HG03280 (cell line): ENCODE measurements around the gene CHERP.
A peak's percentile ranks its signal among the peaks of the same experiment; 100 is the strongest.
"Not testable (repeated sequence)": the region's sequence is repeated elsewhere in the genome, so short reads cannot be mapped to it uniquely, and the experiment has no call there.

Experiments used
- ATAC-seq: cut with Tn5 transposase; IDR thresholded peaks from one replicate; pipeline ENCODE4 v1.9.1; 2021; ENCODE audit warnings: mild to moderate bottlenecking, moderate library complexity; ENCODE audit not compliant: unreplicated experiment

CHERP gene

DNA sequence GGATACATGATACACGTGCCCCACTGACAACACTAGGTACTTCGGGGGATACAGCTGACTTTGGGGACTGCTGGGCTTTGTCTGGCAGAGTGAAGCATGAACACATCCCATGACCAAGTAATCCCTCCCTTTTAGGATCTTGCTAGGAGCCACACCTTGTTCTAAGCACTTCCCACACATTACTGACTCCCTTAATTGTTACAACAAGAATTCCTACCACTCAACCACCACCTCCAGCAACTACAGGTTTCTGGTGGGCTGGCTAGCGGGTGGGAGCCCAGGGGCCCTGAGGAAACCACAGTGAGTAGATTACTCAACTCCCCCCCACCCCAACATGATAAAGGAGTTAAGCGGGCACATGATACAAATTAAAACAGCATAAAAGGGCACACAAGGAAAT, 37.1 kb upstream of the CHERP start:
- no peak for ATAC-seq

DNA sequence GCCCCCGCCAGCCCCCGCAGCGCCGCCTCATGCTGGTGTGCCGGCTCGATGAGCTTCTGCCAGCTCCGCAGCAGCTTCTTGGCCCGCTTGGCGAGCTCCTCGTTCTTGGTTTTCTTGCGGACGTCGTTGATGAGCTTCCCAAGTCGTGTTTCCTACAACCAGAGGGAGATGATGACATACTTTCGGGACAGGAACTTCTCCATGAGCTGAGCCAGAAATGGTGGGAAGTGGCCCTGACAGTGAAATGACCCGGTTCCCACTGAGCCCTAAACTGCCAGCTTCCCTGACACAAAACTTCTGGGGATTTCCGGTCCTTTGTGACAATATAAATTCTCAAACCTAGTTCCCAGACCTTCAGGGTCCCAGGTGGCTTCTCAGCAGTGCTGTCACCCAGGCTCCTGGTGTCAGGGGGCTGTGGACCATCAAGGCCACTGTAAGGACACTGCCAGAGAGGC, 35.3 kb upstream of the CHERP start:
- no peak for ATAC-seq

DNA sequence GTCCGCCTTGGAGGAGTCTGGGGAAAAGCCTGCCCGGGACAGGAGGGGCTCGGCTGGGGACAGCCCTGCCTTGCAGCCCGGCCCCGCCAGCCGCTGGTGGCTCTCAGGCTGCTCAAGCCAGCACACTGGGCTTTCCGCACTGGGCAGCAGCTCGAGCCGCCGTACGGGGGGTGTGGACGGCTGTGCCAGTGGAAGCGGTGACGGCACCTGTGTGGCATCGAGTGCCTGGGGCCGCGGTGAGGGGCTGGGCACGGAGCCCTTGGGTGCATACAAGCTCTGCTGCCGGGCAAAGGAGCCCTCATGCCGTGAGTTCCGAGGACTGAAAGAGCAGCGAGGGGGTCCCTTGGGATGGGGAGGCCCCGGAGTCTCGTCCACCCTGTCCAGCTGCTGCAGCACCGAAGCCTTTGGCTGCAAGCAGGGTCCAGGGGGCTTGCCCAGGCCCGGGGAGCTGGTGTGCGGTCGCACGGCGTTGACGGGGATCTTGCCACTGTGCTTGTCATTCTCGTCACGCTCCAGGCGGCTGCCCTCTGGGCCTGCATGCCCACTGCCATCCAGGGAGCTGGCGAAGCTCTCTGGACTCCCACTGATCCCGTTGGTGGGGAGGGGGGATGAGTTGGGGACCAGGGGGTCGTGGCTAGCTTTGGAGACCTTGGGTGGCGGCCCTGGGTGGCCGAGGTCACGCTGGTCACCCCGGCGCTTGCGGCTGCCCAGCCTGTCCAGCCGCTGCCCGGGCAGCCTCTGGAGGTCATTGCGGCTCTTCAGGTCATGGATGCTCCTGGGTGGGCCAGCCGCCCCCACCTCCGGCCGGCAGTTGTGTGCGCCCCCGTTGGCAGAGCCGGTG, 34.7 kb upstream of the CHERP start:
- no peak for ATAC-seq

DNA sequence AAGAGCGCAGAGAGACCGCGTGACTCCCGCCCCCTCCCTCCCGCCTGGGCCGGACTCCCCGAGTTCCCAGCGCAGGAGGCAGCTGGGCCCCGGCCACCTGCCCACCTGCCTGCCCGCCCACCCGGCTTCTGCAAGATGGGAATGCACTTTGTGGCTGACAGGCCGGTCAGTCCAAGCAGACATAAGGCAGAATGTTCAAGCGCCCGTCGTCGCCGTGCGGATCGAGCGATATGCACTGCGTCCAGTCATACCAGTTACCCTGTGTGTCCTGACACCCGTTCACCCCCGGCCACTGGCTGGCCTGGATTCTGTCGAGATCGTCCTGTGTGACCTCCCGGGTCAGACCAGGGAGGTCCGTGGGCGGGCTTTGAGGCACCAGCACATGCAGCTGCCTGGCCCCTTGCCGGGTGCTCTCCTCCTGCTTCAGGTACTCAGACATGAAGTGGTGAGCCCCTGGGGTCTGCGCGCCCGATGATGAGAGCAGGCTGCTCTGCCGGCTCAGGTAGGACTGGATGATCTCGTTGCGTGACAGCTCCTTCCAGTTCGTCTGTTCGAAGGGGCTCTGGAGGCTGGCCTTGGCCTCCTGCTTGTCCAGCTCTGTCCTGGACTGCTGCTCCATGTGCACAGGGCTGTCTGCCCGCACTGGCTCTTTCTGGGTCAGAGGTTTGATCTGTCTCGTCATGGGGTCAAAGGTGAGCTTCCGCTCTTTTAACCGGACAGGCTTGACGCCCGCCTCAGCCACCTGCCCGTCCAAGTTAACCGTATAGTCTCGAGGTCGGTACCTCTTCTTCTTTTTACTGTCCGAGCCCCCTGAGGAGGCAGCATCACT, 33.8 kb upstream of the CHERP start:
- ATAC-seq, result no peak

DNA sequence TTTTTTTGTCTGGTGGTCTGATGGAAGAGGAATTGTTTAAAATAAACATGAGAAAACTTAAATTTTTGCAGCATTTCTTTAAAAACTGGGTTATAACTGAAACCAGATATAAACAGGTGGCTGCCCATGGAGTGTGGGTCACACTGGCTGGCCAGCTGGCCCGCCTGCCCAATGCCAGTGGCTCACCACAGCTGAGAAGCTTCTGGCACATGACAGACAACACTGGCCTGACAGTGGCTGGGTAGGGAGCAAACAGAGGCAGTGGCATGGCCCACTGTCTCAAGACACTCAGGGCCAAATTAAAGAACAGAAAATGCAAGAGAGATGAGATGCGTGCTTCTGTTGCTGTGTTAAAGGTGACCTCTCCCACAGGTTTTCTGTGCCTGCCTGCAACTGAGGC, 33.0 kb upstream of the CHERP start:
- ATAC-seq, result no peak

DNA sequence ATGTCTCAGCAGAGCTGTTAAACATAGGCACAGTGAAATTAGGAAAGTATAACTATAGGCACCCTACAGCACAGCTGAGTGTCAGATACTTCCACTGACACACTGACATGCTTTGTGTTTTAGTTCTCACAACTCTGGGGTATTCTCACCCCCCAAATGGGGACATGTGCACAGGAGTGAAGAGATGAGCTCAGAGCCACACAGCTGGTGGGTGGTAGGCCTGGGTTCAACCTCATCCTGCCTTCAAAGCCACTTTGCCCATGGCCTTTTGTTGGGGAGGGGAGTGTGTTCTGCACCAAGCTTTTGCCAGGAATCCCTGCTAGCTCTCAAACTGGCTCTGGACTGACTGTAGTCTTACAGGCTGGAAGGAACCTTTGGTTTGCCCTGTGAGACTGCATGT, 31.7 kb upstream of the CHERP start:
- ATAC-seq, result no peak

DNA sequence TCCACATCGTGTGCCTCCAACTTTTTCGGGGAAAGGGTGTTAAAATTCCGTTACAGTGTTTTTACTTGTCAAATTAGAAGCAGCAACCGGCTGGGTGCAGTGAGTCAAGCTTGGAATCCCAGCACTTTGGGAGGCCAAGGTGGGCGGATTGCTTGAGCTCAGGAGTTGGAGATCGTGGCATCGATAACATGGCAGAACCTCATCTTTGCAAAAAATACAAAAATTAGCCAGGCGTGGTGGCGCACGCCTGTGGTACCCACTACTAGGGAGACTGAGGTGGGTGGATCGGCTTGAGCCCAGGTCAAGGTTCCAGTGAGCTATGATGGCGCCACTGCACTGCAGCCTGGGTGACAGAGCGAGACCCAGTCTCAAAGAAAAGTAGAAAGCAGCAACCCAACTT, 31.1 kb upstream of the CHERP start:
- ATAC-seq, result no peak

DNA sequence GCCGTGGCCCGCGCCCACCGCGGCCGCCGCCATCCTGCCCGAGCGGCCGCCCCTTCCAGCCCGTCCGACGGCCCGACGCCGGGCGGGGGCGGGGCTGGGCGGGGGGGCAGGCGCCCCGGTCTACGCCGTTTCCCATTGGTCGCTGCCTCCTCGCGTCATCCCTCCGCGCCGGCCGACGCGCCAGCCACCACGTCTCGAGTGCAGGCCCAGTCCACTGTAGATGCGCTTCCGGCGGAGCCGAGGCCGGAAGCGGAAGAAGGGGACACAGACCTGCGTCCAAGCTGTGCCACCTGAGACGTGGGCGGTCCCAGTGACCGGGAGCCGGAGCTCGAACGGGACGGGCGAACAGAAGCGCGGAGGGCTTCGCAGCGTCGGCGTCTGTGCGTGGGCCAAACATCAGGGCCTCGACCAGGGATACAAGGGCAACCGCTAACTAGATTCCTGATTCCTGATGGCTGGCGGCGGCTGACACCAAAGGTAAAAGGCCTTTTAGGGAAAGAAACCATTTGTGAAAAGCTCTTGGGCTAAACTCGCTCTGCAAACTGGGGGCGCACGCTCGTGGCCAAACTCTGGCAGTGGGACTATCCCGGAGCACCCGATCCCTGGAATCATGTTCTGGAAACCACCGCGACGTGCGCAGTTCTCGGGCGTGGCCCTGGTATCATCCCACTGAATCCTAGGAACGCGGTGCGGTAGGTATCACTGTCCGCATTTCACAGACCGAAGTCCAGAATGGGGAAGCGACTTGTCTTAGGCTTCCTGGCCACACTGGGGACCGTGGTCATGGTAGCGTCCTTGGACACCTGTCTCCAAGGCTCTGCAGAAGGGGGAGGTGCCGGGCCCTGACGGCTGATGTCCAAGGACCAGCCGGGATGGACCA, 30.3 kb upstream of the CHERP start, which contains the start of gene SLC35E1:
Gene SLC35E1 (minus strand): TSS at position 84 of the 880 bp plus-strand sequence. CDS start 51 bp downstream, at position 33.
- peak; percentile 92 for ATAC-seq

DNA sequence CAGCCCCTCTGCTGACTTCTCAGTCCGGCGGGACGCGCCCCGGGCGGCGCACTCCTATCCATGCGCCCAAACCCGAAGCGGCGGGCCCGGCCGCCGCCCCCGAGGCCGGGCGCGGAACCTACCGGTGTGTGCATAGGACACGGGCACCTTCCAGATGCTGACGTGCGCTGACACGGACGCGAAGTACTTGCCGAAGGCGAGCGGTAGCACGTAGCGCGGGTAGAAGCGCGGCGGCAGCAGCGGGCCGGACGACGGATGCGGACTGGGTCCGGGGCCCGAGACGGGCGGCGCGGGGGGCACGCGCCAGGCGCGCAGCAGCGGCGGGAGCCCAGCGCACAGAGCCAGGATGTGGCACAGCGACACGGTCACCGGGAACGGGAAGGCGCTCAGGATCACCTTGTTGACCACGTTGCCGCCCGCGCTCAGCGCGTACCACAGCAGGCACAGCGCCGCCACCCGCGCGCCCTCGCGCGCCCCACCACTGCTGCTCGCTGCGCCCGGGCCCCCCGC, 29.6 kb upstream of the CHERP start:
- ATAC-seq, result no peak

DNA sequence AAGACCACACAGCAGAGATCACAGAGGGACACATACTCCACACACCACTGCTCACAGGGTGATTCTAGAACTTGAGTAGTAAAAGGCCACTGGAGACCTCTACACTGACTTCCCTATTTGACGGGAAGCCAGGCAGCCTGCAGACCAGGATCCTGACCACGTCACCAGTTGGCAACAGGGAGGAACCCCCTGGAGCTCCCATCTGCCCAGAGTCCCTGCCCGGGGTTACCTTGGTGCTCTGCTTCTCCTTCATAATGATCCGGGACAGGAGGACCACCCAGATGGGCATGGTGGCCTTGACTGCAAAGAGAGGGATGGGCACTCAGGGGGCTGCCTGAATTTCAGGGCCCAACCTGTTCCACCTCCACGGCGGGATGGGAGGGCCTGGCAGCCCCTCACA, 29.0 kb upstream of the CHERP start:
- ATAC-seq, result no peak

DNA sequence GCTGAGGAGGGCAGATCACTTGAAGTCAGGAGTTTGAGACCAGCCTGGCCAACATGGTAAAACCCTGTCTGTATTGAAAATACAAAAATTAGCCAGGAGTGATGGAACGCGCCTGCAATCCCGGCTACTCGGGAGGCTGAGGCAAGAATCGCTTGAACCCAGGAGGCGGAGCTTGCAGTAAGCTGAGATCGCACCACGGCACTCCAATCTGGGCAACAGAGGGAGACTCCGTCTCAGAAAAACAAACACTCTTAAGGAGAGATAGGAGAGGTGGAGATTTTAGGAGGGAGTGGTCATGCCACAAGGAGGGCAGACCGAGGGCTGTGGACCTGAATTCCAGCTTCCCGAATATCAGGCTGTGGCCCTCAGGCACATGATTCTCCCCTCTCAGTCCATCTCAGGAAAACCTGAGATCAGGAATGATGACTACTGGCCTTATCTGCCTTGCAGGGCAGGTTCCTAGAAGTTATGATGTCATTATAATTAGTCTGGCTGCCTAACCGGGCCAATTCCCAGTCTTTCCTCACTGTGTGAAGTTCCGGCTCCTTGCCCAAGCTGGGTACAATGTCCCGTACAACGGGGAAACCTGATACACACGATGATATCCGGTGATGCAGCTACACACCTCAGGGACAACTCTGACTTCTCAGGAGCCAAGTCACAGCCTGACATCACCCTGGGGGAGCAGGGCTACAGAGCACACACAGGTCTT, 27.5 kb upstream of the CHERP start:
- ATAC-seq, result no peak

DNA sequence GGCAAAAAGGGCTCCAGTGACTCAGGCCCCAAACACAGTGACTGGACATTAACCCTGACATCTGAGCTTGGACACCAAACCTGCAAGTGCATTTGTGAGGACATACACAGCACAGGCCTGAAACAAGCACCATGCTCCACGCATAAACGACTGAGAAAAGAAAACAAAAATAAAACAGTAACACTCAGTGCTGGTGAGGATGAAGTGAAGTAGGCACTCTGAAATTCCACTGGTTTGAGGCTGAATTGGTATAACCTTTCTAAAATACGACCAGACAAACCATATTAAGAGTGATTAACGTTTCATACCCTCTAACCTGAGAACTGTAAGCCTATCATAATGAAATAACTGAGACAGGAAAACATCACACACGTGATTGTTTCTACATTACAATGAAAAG, 24.5 kb upstream of the CHERP start:
- ATAC-seq, result no peak

DNA sequence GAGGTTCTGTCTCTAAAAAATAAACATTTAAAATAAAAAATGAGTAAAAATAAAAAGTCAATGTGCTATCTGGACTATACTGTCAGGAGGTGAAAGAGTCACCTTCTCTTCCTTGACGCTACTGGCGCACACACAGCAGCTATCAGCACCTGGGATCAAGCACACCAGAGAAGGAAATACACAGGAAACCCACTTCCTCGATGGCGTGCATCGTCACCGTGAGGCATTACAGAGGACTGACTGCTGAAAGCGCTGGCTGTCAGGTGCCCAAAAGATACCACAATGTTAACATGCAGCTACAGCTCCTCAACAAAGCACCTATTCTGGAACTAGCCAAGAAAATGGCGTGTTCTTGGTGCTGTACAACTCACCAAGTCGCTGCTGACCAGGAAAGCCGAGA, 23.9 kb upstream of the CHERP start:
- no peak for ATAC-seq

DNA sequence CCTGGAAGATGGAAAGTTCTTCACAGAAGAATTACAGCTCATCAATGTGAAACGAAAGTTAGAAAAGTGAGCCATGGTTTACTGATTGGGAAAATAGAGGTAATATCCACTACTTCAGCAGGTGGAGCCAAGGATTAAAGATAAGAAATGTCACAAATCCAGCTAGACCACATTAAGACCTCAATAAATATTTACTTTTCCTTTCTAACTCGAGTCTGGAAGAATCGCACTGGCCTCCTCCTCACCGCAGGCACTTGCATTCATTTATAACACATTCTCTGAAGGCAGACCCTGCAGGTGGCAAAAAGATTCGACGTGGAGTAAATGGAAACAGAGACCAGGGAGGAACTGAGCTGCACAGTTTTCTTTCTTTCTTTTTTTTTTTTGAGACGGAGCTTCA, 22.6 kb upstream of the CHERP start:
- no peak for ATAC-seq

DNA sequence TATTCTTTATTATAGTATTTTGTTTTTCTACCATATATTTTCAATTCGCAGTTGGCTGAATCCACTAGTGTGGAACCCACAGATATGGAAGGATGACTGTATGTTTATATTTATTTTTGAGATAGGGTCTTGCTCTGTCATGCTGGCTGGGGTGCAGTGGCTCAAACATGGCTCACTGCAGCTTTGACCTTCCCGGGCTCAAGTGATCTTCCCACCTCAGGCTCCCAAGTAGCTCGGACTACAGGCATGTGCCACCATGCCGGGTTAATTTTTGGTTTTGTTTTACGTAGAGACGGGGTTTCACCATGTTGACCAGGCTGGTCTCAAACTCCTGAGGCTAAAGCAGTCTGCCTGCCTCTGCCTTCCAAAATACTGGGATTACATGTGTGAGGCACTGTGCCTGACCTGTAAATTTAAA, 20.4 kb upstream of the CHERP start:
- no peak for ATAC-seq

DNA sequence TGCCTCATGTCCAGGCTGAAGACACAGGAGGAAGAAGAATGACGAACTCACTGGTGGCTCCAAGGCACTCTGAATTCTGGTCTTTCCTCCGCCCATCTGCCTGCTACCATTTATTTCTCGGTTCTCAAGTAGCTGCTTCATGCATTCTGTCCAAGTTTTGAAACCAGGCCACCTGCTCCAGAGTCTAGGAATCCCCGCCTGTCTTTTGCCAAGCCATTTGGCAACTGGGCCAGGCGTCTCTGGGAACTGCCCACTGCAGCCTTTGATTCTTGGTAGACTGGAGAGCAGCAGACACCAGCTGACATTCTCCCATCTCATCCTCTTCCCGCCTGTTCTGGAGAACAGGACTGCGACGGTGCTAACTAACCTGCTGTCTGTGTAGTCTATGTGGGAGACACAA, 19.1 kb upstream of the CHERP start:
- ATAC-seq, result no peak

DNA sequence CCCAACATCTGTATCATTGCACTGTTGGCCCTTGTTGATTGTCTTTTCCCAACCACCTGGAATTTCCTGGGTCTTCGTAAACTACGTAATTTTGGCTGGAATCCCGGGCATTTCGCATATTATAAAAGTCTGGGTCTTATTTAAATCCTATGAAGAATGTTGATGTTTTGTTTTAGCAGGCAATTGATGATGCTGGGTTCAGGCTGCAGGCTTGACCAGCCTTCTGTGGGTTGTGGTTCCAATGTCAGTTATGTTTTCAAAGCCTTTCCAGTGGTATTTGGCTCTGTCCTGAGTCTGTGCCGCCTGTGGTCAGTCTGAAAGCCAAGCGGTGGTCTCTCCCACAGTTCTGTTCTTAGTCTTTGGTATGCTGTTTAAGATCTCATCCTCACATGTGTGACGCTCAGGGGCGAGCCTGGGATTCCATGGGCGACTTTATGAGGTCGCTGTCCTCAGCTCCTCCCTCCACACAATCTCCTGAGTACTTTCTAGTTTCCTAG, 17.6 kb upstream of the CHERP start:
- no peak for ATAC-seq

DNA sequence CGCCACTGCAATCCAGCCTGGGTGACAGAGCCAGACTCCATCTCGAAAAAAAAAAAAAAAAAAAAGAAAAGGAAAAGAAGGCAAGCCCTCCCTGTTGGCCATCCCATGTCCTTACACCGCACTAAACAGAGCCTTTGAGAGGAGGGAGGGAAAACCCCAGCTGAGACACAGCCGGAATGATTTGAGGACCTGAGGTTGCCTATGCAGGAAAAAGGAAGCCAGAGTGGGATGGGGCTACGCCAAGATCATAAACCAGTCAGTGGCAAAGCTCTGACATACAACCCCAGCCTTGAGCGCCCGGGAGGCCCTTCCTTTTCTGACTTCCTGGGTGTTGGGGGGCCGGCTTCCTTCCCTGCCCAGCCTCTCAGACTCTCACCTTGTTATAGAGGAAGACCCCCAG, 12.5 kb upstream of the CHERP start:
- ATAC-seq, result no peak

DNA sequence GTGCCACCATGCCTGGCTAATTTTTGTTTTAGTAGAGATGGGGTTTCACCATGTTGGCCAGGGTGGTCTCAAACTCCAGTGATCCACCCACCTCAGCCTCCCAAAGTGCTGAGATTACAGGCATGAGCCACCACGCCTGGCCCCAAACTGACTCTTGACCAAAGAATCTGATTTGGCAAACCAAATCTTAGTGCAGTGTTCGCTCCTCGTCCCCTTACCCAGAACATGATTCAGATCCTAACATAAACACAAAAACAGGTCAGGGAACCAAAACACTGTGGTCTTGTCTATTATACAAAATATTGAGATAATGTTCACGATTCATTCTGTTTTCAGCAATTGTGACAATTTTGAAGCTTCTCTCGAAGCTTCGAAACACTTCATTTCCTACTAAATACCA, 9.7 kb upstream of the CHERP start:
- not testable (repeated sequence) for ATAC-seq

DNA sequence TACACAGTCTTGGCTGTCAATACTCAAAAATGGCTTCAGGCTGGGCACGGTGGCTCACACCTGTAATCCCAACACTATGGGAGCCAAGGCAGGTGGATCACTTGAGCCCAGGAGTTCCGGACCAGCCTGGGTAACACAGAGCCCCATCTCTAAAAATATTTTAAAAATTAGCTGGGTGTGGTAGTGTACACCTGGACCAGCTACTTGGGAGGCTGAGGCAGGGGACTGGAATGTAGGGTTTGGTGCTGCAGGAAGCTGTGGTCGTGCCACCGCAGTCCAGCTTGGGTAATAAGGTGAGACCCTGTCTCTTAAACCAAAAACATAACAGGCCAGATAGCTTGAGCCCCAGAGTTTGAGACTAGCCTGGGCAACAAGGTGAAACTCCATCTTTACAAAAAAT, 6.7 kb upstream of the CHERP start:
- ATAC-seq, result no peak
